Stimulated activated CD8-positive, alpha-beta memory T cell treated with anti-CD3 and anti-CD28 coated beads, Interleukin-4, amount 100 ng/mL, for 24 hours (primary cell): ENCODE results near the gene CPA2.

ENCODE experiments used
- DNase-seq: peaks from one replicate; pipeline ENCODE4 v3.0.0-alpha.2; 2020; ENCODE audit warnings: low read depth

CPA2 gene

GRCh38 chr7:130279906-130280305 is 13.2 kb downstream of the CPA2 start:
- no peak for DNase-seq

- DNase-seq: no peak
Measured at GRCh38 chr7:130281260-130281659, 14.6 kb downstream of the CPA2 start.

GRCh38 chr7:130286881-130287280 is 20.2 kb downstream of the CPA2 start:
- no peak for DNase-seq

GRCh38 chr7:130288168-130288567 is 21.5 kb downstream of the CPA2 start:
- no peak for DNase-seq

GRCh38 chr7:130288829-130289228 is 22.2 kb downstream of the CPA2 start:
- no peak for DNase-seq

- DNase-seq: no peak
Measured at GRCh38 chr7:130289478-130289877, 22.8 kb downstream of the CPA2 start.

- DNase-seq: no peak
Measured at GRCh38 chr7:130290745-130291144, 24.1 kb downstream of the CPA2 start.

- no peak for DNase-seq
Measured at GRCh38 chr7:130292682-130293257, 26.1 kb downstream of the CPA2 start, which contains the start of gene CPA4. Gene CPA4, plus strand, starts transcription at chr7:130293161. Its CDS starts 20 bp downstream, at chr7:130293181.

- no peak for DNase-seq
Measured at GRCh38 chr7:130293521-130293920, 26.9 kb downstream of the CPA2 start.

- no peak for DNase-seq
Measured at GRCh38 chr7:130294314-130294713, 27.7 kb downstream of the CPA2 start.

- DNase-seq: no peak
Measured at GRCh38 chr7:130296221-130296951, 29.7 kb downstream of the CPA2 start.

- DNase-seq: no peak
Measured at GRCh38 chr7:130297628-130298543, 31.2 kb downstream of the CPA2 start.

GRCh38 chr7:130298544-130299326 is 32.1 kb downstream of the CPA2 start:
- DNase-seq: no peak

- DNase-seq: no peak
Measured at GRCh38 chr7:130299866-130300265, 33.2 kb downstream of the CPA2 start.

GRCh38 chr7:130301501-130302020 is 34.9 kb downstream of the CPA2 start:
- no peak for DNase-seq

- DNase-seq: no peak
Measured at GRCh38 chr7:130302649-130303048, 36.0 kb downstream of the CPA2 start.

GRCh38 chr7:130303127-130303526 is 36.5 kb downstream of the CPA2 start:
- no peak for DNase-seq

- DNase-seq: no peak
Measured at GRCh38 chr7:130303551-130303950, 36.9 kb downstream of the CPA2 start.

GRCh38 chr7:130303982-130304381 is 37.3 kb downstream of the CPA2 start:
- DNase-seq: no peak

- no peak for DNase-seq
Measured at GRCh38 chr7:130304878-130305277, 38.2 kb downstream of the CPA2 start.

GRCh38 chr7:130305433-130306042 is 38.9 kb downstream of the CPA2 start:
- DNase-seq: no peak
